Renal cortical epithelial cell (primary cell): ENCODE data around the gene IPO9. TPM values are rescaled to one million over a fixed set of nuclear protein-coding genes. Genes with fewer than 3 reads are reported as not detected.

Experiments
- DNase-seq: peaks from one replicate; pipeline ENCODE4 v3.0.0-alpha.2; 2011; ENCODE audit warnings: low read depth
- total RNA-seq: library from RNA; depleted of rRNA; stranded (reverse); fragments of >200 nt; gene quantifications from 2 replicates; pipeline ENCODE4 v1.2.3, GENCODE V29; 2014

The IPO9 gene
- total RNA-seq, 1 donor from 2014 or later, result 31.5 TPM

GRCh38 chr1:201904579-201904978 lies 75.6 kb downstream of the IPO9 start:
- peak; percentile 73 for DNase-seq

DNA sequence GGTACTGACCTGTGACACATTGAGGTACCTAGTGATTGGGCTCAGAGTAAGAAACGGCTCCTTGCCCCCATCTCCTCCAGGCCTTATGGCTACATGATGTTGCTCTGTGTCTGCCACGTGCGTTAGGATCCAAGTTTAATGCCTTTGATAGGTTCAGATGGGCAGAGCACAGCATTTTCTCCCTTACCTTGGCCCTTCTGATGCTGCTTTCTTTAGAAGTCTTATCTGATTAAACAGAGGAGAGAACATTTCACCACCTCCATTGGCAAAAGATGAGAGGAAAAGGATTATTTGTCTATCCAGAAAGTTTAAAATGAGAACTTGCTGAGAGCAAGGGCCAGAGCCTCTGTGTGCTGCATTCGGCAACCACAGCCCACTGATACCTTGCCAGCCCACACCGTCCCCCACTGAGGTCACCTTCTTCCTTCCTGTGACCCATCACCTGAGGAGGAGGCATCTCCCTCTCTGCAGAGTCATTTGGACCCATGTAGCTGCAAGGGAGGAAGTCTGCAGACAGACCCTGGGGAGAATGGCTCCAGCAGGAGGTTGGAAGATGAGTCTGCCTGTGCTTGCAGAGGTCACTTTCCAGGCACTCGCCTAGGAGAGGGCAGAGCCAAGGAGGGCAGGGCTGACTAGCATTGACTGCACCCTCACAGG lies 76.4 kb downstream of the IPO9 start:
- no peak for DNase-seq

DNA sequence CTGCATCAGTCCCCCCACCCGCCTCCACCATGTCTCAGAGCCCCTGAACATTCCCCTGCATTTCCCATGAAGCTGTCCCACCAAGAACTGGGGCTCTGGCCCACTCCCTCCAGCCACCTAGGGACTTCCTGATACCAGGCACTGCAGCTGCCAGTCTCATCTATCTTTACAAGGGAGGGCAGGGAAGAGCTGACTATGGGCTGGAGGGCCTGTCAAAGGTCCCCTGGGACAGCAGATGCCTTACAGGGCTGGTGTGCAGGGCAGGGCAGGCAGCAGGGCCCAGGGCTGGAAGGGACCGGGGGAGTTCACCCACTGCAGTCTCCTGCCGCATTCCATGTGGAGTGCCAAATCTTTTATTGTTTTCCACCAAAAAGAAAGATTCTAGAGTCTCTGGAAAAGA lies 77.4 kb downstream of the IPO9 start:
- DNase-seq, result no peak

DNA sequence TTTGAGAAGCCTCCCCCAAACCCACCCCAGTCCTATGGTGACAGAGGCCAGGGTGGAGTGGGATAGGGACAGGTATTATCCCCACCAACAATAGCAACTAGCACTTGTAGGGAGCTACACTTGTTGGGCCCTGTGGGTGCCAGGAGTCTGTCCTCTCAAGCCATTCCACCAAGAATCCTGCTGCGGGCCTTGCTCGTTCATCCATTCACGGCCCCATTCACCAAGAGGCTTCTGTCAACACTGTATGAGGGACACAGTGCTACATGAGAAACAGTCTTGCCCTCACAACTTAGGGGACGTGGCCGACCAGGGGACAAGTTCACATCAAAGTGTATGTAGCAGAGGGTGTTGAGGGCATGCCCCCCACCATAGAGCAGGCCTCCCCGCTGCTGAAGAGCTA lies 78.7 kb downstream of the IPO9 start:
- no peak for DNase-seq

GRCh38 chr1:201911826-201912571 lies 83.0 kb downstream of the IPO9 start:
- no peak for DNase-seq

DNA sequence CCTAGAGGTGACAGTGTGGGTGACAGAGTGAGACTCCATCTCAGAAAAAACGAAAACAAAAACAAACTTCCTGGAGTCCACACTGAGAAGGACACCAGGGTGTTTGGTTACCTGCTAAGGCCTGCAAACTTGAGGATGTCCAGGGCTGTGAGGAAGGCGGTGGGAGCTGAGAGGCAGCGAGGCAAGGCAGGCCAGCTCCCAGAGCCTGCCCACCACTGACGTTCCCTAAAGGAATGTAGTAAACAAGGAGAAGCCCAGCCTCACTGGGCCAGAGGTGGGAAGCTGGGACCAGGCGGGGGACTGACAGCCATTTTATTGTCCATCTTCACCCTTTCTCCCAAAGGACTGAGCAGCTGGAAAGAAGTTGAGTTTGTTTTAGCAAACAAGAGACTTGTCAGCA lies 83.9 kb downstream of the IPO9 start:
- no peak for DNase-seq

- no peak for DNase-seq
These were observed 85.7 kb downstream of the IPO9 start for GRCh38 chr1:201914456-201915235.

DNA sequence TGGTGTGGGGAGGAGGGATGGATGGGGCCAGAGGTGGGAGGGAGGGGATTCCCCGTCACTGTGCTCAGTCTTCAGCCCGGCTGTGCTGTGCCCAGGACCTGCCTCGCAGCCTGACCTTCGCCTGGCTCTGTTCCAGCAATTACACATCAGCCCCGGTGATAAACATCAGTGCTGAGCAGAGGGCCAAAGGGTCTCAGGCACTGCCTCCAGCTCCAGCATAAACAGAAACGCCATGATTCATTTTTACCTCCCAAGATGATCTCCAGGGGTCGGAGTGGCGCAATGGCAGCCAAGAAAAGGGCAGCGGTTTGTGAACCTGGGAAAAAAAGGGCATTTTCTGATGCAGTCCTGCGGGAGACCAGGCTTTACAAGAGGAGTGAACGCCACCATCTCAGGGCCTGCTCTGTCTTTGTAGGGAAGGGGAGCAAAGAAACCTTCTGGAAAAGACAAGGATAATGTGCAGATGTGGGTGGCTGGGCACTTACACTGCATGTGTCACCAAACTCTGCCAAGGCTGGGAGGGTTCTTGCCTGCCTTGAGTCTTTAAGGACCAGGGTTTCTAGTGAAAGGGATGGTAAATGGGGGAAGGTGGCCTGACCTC lies 87.8 kb downstream of the IPO9 start:
- peak; percentile 90 for DNase-seq

GRCh38 chr1:201917362-201918033 lies 88.5 kb downstream of the IPO9 start:
- DNase-seq, result peak; percentile 67

- no peak for DNase-seq
These were observed 89.4 kb downstream of the IPO9 start for GRCh38 chr1:201918343-201918742.

DNA sequence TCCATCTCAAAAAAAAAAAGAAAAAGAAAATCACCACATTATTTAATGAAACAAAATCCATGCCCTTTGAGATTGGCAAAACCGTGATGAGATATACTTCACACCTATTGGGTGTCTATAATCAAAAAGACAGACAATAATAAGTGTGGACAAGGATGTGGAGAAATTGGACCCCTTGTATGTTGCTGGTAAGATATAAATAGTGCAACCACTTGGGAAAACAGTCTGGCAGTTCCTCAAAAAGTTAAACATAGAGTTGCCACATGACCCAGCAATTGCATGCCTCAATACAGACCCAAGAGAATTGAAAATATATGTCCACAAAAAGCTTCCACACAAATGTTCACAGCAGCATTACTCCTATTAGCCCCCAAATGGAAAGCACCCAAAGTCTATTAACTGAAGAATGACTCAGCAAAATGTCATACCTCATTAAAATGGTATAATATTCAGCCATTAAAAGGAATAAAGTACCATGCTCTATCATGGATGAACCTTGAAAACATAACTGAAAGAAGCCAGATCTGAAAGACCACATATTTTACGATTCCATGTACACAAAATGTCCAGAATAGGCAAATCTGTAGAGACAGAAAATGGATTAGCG lies 93.1 kb downstream of the IPO9 start:
- DNase-seq, result no peak

DNA sequence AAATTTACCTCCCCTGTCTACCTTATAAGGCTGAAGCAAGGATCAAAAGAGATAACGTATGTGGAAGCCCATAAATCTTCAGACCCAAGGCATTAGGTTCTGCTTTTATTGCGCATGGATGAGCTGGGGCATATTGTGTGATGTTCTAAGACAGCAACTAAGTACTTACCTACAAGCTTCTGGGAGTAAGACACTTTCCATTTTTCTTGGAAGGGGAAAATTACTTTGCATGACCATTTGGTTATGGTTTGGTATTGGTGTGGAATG lies 96.3 kb downstream of the IPO9 start:
- no peak for DNase-seq

GRCh38 chr1:201925981-201926645 lies 97.2 kb downstream of the IPO9 start:
- DNase-seq, result no peak

GRCh38 chr1:201928266-201928665 lies 99.3 kb downstream of the IPO9 start:
- no peak for DNase-seq

DNA sequence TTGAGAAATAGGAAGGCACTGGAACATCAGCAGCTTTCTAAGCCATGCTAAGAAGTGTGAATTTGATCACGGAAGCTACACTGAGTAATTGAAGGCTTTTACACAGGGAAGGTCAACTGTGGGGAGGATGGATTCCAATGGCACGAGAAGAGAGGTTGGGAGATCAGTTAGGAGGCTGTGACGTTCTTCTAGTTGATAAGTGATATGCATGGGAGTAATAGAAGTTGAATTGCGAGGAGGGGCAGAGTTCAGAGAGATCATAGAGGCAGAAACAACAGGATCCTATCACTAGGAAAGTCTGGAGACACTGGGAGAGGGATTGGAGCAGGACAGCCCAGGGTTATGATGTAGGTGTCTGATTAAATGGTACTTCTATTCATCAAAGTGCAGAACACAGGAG lies 101.2 kb downstream of the IPO9 start:
- DNase-seq, result no peak

- no peak for DNase-seq
These were observed 101.8 kb downstream of the IPO9 start for GRCh38 chr1:201930803-201931202.

Other genes with a start within 250 kb of the IPO9 start
- gene SHISA4, start 59.7 kb downstream of the IPO9 start, total RNA-seq, result 11.8 and 16.1 TPM in 2 replicates
- 0.17 and 0.25 TPM in 2 replicates for gene LMOD1, start 117.4 kb downstream of the IPO9 start, total RNA-seq
- gene TIMM17A, start 126.3 kb downstream of the IPO9 start, total RNA-seq, result 72.0 and 127 TPM in 2 replicates
- 91.0 and 104 TPM in 2 replicates for gene RNPEP, start 153.5 kb downstream of the IPO9 start, total RNA-seq
- 277 and 307 TPM in 2 replicates for gene ELF3, start 181.4 kb downstream of the IPO9 start, total RNA-seq